Inferior parietal cortex (tissue), 1 donor: ENCODE results near the gene TLK1.
"Not testable (repeated sequence)": the region's sequence is repeated elsewhere in the genome, so short reads cannot be mapped to it uniquely, and the experiment has no call there.

Experiments
- DNase-seq: peaks from one replicate; pipeline ENCODE4 v3.0.0-alpha.2; 2016; ENCODE audit errors: extremely low spot score

Gene TLK1

DNA sequence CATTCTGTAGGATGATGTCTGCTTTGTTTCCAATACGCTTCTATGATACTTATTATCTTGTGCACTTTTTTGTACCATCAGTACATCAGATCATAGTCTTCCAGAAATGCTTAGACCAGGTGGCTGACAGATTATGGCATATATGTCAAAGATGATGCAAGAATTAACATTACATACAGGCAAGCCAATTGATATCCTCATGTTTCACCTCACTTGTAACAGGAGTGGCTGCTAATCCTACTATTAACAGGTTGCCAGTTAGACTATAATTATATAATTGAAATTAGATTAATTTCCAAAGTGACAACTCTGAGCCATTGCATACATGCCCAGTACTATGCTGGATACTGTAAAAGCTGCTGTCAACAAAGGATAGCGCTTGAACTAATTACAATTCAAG lies 77.2 kb downstream of the TLK1 start:
- DNase-seq, result no peak

DNA sequence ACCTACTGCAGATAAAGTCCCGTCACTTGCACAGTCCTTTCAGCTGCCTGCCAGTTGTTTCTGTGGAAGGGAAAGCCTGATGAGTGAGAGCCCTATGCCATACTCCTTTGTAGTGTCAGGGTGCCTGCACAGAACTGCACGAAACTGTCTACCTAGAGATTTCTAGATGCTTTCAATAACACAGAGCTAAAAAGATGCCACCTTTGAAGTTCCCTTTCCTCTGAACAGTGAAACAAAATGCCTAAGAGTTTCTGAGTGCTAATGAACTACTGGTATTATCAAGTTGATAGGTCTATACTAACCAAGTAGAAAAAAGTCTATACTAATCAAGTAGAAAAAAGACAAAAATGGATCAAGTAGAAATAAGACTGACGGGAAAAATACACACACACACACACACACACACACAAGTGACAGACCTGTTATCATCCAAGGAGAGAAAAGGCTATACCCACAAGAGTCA lies 79.0 kb downstream of the TLK1 start:
- no peak for DNase-seq

DNA sequence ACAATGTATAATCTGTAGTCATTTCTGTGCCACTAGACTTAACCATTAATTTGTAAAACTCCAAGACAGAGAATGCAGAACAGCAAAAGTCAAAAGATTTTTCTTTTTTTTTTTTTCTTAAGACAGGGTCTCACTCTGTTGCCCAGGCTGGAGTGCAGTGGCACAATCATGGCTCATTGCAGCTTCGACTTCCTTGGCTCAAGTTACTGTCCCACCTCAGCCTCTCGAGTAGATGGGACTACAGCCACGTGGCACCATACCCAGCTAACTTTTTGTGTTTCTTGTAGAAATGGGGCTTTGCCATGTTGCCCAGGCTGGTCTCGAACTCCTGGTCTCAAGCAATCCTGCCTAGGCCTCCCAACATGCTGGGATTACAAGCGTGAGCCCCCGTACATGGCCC lies 80.1 kb downstream of the TLK1 start:
- no peak for DNase-seq

DNA sequence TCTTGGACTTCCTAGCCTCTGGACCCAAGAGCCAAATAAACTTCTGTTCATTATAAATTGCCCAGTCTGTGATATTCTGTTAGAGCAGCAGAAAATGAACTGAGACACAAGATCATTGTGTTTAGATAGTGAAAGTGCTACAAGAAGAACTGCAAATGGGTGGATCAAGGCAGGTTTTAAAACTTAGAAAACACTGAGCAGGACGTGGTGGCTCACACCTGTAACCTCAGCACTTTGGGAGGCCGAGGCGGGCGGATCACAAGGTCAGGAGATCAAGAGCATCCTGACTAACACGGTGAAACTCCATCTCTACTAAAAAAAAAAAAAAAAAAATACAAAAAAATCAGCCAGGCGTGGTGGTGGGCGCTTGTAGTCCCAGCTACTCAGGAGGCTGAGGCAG lies 84.3 kb downstream of the TLK1 start:
- DNase-seq, result not testable (repeated sequence)

DNA sequence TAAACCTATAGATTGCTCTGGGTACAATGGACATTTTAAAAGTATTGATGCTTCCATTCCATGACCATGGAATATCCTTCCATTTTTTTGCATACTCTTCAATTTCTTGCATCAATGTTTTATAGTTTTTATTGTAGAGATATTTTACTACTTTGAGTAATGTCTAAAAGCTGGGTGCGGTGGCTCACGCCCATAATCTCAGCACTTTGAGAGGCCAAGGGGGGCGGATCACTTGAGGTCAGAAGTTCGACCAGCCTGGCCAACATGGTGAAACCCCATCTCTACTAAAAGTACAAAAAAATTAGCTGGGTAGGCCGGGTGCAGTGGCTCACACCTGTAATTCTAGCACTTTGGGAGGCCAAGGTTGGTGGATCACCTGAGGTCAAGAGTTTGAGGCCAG lies 88.5 kb downstream of the TLK1 start:
- no peak for DNase-seq

DNA sequence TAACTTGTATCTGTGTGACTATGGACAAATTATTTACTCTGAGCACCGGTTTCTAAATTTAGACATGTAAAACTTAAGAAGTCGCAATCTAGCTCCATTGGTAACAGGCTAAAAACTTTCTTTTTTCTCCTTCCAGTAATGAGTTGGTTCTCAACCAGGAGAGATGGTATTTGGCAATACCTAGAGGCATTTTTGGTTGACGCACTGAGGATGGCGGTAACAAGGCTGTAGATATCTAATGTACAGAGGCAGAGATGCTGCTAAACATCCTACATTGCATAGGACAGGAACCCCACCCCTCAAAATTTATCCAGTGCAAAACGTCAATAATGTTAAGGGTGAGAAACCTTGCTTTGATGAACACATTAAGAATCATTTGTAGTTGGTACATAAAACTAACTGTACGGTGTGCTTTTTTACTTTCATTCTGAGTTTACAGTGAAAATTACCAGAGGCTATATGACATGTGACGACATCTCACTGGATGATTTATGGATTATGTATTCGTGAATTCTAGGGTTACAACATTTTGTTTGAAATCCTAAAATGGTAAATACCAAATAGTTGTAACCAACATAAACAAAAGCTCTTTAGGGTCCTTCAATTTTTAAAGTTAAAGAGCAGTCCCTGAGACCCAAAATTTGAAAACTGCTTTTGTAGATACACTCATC lies 91.3 kb downstream of the TLK1 start:
- no peak for DNase-seq

DNA sequence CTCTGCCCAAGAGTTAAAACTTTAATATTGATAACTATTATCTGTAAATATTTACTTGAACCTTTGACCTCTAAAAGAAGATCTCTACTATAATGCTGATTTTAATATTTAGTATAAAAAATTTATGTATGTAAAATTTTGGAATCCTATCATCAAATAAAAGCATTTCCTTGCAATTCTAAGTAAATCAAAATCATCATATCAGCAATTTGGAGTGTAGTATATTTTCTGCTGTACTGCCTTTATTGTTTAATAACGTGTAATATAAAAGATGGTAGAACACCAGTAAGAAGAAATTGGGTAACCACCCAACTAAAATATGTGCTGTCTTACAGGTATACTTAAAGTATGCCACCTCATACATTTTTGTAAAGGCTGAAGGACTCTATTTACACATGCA lies 94.6 kb downstream of the TLK1 start:
- DNase-seq, result no peak

DNA sequence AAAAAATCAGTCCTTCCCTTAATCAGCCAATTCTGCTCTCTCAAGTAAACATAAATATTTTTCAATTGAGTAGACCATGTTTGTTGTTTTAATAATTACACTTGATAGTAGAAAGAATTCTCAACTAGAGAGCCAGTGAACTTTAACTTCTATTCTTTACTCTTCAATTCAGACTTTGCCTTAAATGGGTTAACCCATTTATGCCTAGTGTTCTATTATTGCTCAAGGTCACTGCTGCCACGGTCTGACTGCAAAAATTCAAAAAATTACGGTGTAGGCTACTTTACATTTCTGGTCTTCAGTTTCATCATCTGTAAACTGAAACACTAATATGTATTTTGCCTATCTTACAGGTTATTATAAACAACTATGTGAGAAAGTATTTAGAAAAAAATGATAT lies 103.1 kb downstream of the TLK1 start:
- no peak for DNase-seq

DNA sequence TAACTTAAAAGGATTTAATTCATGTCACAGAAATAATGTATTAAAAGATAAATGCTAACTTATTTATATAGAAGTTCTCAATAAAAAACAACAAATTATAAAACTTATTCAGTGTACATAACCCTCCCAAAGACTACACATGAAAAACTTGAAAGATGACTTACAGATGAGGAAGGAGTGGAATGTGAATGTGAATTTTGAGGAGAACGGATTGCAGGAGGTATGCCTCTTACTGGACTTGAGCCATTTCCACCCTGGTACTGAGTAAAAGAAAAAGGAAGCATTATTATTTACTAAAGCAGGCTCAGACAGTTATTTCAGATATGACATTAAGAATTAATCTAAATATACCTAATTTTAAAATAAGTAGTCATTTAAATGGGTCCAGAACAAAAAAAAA lies 104.4 kb downstream of the TLK1 start:
- DNase-seq, result no peak

DNA sequence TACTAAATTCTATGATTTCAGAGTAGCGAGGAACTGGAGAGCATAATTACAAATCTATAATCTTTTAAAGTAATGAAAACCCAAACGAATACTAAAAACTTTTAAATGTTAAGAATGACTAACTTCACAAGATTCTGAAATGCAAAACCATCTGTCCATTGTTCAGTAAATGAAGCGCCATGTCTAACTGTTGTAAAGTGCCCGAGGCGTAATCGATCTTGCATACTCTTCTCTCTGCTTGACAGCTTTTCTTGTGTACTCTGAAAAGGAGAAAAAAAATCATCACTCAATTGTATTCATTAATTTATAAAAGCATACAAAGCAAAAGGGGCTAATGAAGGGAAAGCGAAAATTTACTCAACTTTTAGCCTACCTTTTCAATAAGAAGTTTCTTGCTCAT lies 111.0 kb downstream of the TLK1 start:
- DNase-seq, result no peak

DNA sequence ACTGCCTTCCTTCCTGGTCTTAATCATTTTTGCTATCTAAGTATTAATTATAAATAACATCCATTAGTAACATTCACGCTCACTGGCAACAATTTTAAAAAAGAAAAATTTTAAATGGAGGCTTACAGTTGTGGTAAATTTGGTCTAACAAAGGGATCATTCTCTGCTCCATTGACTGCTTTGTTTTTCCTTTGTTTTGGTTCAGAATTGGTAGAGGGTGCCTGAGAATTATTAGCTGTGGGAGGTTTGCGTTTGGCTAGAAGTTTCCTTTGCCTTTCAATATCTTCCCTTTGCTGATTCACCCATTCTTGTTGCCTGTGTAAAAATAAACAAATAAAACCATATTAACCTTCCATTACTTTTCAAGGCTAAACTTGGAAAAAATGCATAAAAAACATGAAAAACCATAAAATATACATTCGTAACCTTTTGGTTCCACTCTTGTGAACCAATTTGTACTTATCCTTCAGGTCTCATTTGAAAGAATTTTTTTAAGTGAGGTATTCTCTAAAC lies 114.6 kb downstream of the TLK1 start:
- no peak for DNase-seq

DNA sequence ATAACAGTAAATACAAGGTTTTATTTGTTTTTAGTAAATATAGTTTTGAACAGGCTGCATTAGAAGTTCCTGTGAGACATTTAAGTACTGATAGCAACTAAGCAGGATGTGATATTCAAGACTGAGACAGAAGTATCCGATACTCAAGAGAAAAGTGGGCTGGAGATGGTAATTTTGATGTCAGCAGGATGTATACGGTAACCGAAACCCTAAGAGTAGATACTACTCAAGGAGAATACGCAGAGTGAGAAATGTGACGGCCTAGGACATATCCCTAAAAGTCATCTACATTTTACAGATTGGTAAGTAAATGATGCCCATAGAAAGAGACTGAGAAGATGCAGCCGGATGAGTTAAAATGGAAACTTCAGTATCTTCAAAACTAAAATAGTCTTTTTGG lies 116.3 kb downstream of the TLK1 start:
- DNase-seq, result no peak

DNA sequence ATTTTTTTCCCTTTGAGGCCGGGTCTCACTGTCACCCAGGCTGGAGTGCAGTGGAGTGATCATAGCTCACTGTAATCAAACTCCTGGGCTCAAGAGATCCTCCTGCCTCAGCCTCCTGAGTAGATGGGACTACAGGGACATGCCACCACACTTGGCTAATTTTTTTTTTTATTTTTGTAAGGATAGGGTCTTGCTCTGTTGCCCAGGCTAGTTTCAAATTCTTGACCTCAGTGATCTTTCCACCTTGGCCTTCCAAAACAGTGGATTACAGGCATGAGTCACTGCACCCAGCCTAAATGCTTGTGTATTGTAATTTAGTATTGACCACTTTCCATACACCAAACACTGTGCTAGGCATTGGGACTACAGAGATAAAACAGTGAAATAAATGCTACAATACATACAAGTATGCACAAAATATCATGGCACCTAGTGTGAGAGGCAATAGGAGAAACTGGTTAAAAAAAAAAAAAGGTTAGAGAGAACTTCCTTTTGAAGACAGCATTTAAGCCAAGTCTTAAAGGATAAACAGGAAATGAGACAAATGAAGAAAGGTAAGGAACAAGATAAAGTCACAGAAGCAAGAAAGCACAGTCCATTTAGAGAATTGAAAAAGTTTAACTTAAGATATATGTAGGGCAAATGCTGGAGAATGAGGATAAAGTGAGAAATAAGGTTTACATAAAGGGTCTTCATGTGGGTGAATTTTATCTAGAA lies 118.3 kb downstream of the TLK1 start:
- DNase-seq, result no peak

DNA sequence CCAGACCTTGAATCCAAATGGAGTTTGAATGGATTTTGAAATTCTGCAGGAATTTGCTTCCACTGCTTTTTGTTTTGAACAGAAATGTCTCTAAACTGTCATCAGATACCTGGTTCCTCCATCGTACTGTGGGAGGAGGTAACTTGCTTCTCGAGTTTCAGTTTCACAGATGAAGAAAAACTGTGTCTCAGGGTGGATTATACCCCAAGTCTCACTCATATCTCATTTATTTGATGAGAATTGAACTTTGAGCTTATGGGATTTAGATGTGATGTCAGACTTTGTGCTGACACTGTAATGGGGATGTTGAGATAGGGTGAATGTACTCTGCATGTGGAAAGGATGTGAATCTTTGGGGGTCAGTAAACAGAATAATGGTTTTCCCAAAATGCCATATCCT lies 124.2 kb downstream of the TLK1 start:
- no peak for DNase-seq

DNA sequence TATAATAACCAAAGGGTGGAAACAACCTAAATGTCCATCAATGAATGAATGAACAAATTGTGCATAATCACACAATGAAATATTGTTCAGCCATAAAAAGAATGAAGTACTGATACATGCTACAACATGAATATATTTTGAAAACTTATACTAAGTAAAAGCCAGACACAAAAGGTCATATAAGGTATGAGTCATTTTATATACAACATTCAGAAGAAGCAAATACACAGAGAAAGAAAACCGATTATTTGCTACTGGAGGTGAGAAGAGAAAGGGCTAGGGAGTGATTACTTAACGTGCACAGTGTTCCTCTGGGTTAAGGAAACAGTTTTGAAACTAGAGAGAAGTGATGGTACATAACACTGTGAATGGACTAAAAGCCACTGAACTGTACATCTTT lies 126.4 kb downstream of the TLK1 start:
- no peak for DNase-seq

DNA sequence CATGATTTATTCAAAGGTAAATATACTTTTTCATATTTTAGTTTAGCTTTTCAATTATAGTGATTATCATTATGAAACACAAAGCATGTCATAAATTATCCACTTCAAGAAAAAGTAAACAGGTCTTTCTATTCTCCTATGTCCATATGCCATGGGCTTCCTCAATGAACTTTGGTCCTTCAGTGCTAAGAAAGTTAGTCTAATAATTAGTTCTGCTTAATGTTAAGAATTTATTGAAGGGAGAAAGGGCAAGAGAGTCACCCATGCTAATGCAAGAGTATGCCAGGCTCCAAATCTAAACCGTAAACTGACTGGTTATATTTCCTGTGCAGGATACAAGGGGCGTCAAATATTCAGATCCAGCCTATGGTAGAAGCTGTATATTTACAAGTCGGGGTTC lies 135.5 kb downstream of the TLK1 start:
- DNase-seq, result no peak

DNA sequence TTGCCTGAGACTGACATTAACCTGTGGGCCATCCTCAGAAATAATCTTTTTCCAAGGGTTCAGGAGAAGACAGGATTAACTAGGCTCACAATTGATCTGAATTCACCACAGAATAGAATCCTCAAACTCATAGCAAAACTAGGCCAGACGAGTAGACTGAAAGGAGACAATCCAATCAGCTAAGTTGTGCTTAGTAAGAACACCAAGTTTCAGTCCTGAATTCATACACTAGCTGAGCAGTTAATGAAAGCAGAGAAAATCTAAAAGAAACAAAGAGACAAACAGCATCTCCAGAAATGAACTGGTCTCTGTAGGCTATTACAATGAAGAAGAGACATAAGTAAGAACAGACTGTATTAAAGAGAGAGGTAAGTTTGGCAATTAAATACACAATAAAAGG lies 142.2 kb downstream of the TLK1 start:
- DNase-seq, result no peak

DNA sequence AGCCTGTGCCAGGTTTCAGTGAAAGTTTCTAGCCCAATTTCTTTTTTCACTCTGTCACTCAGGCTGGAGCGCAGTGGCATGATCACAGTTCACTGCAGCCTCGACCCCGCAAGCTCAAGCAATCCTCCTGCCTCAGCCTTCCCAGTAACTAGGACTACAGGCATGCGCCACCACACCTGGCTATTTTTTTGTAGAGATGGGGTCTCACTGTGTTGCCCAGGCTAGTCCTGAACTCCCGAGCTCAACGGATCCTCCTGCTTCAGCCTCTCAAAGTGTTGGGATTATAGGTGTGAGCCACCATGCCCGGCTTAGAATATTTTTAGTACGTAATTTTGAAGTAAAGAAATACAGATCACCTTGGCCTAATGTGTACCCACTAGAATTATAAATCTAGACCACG lies 144.6 kb downstream of the TLK1 start:
- DNase-seq, result no peak

DNA sequence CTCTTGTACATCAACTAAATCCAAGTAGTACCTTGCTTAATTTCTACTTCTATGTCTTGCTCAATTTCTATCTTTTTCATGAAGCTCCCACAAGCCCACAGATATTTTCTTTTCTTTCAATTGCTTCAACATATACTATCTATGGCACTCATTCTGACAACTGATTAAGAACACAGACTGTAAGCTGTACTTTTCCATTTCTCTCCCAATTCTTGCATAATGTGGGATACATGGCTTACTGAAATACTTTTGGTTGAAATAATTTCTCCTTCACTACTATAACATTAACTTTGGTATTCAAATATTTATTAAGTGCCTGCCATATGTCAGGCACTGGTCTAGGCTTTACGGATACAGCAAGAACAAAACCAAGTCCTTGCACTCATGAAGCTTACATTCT lies 146.8 kb downstream of the TLK1 start:
- no peak for DNase-seq

DNA sequence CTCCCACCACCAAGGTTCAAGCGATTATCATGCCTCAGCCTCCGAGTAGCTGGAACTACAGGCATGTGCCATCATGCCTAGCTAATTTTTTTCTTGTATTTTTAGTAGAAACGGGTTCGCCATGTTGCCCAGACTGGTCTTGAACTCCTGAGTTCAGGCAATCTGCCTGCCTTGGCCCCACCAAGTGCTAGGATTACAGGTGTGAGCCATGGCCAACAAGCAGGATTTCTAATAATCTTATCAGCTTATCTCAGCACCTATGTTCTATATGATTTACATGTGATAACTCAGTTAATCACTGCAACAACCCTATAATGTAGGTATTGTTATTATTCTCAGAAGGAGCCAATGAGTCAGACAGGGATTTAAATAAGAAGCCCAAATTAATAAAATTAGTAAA lies 151.3 kb downstream of the TLK1 start:
- DNase-seq, result no peak

DNA sequence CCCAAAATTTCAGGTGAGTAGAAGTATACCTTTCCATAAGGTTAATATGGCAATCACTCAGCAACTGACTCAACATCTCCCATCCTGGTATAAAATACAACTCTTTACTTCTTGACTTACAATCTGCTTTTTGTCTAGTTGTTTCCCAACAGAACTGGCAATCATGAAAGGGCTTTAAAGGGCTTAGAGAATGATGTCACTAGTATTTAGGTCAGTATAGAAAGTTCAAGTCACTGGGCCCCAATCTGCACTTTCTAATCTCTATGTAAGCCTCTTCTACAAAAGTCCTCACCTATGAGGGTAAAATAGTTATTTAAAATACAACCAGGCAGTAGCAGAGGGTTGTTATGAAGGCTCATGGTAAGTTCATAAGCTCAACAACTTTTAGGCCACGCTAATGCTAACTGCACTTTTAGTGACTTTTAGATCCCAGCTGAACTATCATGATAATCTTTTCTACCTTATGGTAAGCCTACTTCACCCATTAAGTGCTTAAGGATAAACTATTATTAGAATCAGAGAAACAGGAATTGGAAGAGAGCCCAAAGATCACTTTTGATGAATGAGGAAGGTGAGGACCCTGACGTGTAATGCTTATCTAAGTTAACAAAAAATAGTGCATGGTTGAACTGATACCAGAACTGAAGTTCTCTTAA lies 152.0 kb downstream of the TLK1 start:
- DNase-seq, result no peak

DNA sequence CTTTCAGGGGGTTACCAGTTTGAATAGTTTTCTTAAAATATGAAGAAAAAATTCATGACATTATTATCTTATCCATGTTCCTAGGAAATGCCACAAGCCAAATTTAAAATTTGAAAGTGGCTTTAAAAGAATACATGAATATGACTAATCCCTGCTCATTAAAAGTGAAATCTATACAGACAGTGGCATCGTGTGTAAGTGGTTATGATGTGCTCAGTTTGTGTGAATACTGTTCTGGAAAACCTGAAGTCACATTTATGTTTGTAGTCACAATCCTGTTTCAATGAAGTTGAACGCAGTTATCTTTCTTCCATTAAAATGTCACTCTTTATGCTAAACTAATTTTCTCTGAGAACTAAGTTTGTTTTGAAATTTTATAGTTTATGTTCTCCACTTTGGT lies 155.9 kb downstream of the TLK1 start:
- DNase-seq, result no peak

DNA sequence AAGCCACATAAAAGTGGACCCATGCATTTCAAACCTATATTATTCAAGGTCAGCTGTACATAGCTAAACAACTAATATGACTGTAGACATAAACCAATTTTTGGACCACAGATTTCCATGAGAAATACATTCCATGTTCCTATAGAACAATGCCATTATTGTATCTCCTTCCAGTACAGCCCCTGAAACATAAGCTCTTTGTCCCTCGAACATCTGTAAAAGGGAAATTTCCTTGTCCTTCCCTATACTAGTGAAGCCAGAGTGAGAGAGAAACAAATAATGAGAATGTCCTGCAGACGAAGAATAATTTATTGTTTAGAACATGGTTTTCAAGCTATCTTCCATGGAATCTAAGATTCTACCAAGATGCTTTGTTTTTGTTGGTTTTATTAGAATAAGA lies 156.3 kb downstream of the TLK1 start:
- no peak for DNase-seq
